Cardiac fibroblast (primary cell): ENCODE measurements around the gene RASL10B.

ENCODE experiments used
- DNase-seq, 2 donors: peaks; one replicate each; pipeline versions ENCODE4 v3.0.0 to v3.0.0-alpha.2; 2010; ENCODE audit warnings: low read depth in 2 of 2
- H3K4me3 ChIP-seq, 2 donors: replicated peaks in 1 of 2; 1 replicate in 1 of 2; 2 replicates in 1 of 2; pipeline ENCODE4 v1.5.1; 2011; ENCODE audit warnings: low read depth in 2 of 2, low read length in 2 of 2, mild to moderate bottlenecking in 2 of 2, moderate library complexity in 1 of 2
- TF ChIP-seq, protein P1 (sequence below): IDR thresholded peaks from one replicate; pipeline ENCODE4 v1.5.1; 2011; ENCODE audit warnings: low read depth, mild to moderate bottlenecking, low read length, inconsistent platforms

Gene RASL10B, protein sequence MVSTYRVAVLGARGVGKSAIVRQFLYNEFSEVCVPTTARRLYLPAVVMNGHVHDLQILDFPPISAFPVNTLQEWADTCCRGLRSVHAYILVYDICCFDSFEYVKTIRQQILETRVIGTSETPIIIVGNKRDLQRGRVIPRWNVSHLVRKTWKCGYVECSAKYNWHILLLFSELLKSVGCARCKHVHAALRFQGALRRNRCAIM

DNA sequence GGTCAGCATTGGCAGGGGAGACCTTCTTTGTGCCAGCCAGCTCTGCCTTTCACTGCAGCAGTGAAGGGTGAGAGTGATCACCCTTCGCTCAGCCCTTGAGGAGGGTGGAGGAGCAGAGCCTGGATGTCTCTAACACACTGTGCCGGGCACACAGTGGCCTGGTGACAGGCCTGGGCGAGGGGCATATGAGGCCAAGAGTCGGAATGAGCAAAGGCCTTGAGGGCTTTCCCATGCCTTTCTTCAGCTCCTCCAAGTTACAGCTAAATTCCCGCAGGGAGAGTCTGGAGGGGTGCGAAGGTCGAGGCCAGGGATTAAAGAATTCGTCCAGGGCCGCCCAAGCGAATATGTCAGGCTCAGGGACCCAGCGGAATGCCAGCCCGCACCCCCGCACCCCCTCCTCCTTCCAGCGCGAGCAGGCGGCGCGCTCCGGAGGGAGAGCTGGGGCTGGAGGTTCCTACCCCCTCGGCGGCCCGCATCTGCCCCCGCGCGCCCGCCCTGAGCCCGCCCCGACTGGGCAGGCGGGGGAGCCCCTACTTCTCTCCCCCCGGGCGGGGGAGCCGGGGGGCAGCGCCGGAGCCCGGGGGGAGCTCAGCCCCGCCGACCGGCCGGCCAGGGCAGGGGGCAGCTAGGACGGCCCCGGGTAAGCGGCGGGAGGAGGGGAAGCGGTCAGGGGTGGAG lies at the start of gene RASL10B:
Gene RASL10B (plus strand): TSS at position 401 of the 678 bp plus-strand sequence. CDS start 3,546 bp downstream, outside the sequence.
- peak within 1 kb of the TSS; percentile 40 to 59 for H3K4me3 ChIP-seq
- TF ChIP-seq, protein P1, sequence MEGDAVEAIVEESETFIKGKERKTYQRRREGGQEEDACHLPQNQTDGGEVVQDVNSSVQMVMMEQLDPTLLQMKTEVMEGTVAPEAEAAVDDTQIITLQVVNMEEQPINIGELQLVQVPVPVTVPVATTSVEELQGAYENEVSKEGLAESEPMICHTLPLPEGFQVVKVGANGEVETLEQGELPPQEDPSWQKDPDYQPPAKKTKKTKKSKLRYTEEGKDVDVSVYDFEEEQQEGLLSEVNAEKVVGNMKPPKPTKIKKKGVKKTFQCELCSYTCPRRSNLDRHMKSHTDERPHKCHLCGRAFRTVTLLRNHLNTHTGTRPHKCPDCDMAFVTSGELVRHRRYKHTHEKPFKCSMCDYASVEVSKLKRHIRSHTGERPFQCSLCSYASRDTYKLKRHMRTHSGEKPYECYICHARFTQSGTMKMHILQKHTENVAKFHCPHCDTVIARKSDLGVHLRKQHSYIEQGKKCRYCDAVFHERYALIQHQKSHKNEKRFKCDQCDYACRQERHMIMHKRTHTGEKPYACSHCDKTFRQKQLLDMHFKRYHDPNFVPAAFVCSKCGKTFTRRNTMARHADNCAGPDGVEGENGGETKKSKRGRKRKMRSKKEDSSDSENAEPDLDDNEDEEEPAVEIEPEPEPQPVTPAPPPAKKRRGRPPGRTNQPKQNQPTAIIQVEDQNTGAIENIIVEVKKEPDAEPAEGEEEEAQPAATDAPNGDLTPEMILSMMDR: no peak
- DNase-seq: peak; percentile 12 to 56

DNA sequence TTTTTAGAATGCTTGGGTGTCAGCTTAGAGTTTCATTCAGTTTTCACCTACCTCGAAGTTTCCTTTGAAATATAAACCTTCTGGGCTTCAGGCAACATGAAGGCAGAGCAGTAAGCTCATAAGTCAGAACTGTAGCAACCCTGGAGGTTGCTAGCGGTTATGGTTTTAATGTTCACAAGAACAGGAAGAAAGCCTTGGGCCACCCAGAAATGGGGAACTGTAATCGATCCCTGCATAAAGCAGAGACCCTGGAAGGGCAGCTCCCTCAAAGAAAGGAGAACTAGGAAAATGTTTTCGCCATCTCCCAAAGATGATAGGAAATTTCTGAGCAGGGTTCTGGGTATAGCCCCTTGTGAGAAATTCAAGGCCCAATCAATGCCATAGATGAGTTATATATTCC lies 47.8 kb upstream of the RASL10B start:
- no peak overlapping the region for H3K4me3 ChIP-seq
- TF ChIP-seq, protein P1: no peak

DNA sequence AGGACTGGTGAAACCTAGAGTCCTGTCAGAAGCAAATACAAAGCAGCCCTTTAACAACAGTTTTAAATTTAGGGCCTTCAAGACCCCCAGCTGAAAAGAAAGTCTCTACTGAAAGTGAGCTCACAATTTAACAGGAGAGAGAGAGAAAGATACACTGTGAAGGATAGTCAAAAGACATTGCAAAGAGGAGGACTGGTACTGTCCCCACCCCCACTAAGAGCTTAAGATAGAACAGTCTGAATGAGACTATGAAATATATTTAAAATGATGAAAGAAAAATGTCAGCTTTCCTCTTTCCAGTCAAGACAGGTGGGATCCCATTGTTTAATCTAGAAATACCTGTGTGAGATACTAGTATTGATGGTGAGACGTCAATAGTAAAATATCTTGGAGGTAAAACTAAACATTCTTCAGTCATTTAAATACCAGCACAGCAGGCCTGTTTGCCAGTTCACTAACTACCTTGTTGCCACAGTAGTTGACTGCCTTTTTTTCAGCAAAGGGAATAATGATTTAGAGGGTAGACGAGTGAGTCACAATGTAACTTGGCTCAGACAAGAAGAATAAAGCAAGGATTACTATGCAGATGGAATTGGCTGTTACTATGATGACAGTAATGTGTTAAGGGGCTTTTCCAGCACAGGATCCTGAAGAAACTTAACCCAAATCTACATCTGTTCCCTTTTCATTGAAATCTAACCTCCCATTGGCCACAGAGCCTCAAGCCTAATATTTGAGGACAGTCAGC lies 47.2 kb upstream of the RASL10B start:
- TF ChIP-seq, protein P1: no peak
- no peak overlapping the region for H3K4me3 ChIP-seq
- peak; percentile 18 to 58 for DNase-seq

More for the DNA sequence above, 47.8 kb upstream of the RASL10B start:
- no peak for DNase-seq

DNA sequence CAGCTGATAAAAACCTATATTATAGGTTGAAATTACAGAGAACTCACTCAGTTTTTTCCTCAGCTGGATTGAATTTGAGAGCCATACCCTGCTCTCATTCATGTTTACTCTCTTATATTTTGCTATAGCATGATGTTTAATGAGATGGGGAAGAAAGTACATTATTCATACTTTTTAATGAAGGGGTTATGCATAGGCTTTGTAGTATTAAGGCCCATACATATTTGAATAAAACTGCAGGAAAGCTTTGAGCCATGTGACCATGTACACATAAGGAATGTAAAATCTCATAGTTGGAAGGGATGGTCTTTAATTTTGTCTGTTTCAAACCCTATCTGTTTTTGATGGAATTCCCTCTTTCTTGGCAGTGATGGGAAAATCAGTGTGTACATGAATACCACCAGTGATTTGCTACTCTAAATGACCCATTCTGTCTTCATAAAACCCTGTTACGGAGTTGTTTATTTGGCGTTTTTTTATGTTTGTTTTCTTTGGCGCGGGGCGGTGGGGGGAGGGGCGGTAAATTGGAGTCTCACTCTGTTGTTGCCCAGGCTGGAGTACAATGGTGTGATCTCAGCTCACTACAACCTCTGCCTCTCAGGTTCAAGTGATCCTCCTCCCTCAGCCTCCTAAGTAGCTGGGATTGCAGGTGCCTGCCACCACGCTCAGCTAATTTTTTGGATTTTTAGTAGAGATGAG lies 38.8 kb upstream of the RASL10B start:
- no peak overlapping the region for H3K4me3 ChIP-seq
- no peak for DNase-seq
- TF ChIP-seq, protein P1: no peak

DNA sequence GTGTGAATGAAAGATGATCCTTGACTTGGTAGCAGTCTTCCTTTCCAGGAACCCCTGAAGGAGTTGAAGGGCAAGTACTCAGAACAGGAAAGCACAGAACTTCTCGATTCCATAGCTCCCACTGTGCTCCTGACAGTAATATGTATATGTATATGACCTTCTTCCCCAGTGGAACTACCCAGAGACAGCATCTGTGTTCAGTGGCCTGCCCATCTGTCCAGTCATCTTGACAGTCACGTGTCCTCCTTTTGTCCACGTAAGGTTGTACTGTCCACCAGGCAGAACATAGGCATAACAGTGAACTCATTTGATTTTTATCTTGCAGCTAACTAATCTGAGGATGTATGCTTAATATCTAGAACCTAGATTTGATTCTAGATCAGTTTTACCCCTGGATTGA lies 37.8 kb upstream of the RASL10B start:
- no peak overlapping the region for H3K4me3 ChIP-seq
- TF ChIP-seq, protein P1: no peak
- DNase-seq: no peak

DNA sequence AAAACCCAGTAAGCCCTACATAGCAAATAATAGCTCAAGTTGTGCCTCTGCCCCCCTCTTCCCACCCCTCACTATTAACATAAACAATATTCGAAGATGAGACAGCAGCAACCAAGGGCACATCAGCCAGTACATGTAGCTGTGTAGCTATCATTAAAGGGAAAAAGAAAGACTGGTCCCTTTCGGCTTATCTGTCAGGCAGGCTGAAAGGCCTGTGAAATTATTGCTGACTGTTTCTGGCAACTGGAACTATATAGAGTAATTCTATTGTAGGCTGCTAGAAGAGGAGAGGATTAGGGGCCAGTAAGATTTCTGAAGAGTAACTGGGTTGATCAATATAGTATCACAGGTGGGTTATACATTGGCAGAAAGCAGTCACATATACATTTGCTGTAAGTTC lies 36.5 kb upstream of the RASL10B start:
- TF ChIP-seq, protein P1: no peak
- no peak for DNase-seq
- no peak overlapping the region for H3K4me3 ChIP-seq
